HG02852 (cell line): Measurements from ENCODE around the gene AXIN2.

Experiments
- ATAC-seq: cut with Tn5 transposase; IDR thresholded peaks from one replicate; pipeline ENCODE4 v1.9.1; 2021; ENCODE audit warnings: mild to moderate bottlenecking, moderate library complexity; ENCODE audit not compliant: unreplicated experiment

The AXIN2 gene

GRCh38 chr17:65584604-65585521 is 23.4 kb upstream of the AXIN2 start:
- ATAC-seq: no peak

DNA sequence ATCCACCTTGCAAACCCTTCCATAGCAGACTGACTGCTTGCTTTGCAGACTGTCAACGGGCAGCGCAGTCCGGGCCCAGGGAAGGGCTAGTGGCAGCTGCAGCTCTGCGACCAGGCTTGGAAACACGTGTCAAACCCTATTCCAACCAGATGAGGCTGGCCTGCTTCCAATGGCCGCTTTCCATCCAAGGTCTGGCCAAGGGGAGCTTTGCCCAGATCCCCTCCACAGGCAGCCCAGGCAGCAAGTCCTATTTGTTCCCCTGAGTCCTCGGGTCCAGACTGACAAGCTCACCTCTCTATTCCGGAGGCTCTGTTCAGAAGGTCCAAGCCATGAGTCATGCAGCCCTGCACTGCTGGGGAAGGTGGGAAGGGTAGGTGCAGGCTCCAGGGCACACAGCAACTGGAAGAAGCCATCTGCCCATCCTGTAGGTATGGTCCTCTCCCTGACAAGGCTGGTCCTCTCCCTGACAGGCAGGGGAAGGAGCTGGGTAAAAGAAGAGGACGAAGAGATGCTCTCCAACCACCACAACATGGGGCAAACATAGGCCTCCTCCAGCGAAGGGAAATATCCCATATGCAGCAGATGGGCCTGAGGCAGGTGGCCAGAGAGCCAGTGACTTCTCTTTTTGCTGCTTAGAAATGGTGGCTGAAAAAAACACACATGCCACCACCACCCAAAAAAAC is 22.6 kb upstream of the AXIN2 start:
- no peak for ATAC-seq

- ATAC-seq: no peak
These were observed 15.5 kb upstream of the AXIN2 start for GRCh38 chr17:65576939-65577338.

GRCh38 chr17:65573282-65573602 is 11.8 kb upstream of the AXIN2 start:
- ATAC-seq: no peak

GRCh38 chr17:65572581-65573281 is 11.3 kb upstream of the AXIN2 start:
- ATAC-seq: no peak

- ATAC-seq: no peak
These were observed 10.7 kb upstream of the AXIN2 start for GRCh38 chr17:65572186-65572580.

DNA sequence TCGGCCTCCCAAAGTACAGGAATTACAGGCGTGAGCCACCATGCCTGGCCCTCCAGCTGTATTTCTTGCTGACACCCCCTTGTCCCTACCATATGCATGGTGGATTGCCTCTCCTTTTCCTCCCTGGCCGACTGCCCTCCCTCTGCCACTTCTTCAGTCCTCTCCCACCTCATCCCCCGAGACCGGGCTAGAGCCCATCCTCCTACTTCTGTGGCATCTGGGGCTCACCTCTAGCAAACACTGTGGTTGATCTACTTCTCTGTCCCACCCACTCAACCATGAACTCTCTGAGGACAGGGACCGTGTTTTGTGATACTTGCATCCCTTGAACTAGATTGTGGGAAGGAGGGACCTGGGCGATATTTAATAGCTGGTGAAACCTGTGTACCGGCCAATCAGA is 7.5 kb upstream of the AXIN2 start:
- ATAC-seq: no peak

DNA sequence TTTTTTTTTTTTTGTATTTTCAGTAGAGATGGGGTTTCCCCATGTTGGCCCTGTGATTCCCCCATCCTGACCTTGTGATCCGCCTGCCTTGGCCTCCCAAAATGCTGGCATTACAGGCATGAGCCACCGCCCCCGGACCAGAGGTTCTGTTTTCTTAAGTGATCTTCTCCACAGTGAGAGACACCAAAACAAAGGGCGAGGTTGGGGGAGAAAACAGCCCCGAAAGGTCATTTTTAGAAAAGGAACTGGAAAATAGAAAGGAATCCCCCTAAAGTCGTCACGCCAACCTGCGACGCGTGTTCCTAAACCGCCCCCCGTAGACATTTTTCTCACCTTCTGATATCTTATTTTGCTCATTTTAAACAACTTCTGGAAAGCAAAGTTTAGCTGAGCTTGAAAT is 6.1 kb upstream of the AXIN2 start:
- no peak for ATAC-seq

DNA sequence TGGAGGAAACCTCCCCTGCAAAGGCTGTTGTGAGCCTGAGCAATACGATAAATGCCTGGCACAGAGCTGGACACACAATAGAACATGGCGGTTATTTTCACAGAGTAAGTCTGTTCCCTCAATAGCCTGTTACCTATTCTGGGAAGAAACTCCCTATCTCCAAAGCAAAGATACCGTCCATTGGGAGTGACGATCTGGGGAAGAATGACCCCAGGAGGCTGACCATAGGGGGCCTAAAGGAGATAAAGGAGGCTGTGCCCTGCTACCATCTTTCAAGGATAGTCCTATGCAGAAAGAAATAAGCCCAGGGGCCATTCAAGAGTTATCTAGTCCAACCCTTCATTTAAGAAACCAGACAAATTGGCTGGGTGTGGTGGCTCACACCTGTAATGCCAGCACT is 4.1 kb upstream of the AXIN2 start:
- no peak for ATAC-seq

DNA sequence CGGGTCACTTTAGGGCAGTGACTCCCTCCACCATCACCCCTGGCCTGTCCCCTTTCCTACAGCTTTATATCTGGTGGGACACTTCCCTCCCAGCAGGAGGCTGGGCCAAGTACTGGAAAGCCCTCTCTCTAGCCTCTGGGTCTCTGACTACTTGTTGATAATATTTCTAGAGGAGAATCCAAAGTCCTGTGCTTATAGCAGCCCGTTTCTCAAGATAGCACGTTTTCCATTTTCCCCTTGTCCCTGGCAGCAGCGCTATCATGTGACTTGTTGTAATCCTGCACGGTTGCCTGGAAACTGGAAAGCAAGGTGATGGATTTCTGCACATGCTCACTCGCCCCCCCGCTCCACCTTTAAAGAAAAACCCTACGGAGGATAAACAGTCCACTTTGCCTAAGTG is 3.3 kb upstream of the AXIN2 start:
- no peak for ATAC-seq

DNA sequence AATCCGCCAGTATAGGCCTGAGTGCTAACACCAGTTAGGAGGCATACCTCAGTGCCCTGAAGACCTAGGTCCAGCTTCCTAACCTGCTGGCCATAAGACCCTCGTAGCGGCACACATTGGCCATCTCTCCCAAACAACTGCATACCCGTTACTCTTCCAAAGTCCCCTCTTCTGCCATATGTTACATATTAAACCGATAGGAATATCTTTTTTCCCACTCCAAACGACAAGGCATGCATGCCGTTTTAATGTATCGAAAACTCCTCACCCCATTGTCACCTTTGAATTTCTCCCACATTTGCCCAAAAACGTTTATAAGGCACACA is 721 bp upstream of the AXIN2 start:
- ATAC-seq: no peak

DNA sequence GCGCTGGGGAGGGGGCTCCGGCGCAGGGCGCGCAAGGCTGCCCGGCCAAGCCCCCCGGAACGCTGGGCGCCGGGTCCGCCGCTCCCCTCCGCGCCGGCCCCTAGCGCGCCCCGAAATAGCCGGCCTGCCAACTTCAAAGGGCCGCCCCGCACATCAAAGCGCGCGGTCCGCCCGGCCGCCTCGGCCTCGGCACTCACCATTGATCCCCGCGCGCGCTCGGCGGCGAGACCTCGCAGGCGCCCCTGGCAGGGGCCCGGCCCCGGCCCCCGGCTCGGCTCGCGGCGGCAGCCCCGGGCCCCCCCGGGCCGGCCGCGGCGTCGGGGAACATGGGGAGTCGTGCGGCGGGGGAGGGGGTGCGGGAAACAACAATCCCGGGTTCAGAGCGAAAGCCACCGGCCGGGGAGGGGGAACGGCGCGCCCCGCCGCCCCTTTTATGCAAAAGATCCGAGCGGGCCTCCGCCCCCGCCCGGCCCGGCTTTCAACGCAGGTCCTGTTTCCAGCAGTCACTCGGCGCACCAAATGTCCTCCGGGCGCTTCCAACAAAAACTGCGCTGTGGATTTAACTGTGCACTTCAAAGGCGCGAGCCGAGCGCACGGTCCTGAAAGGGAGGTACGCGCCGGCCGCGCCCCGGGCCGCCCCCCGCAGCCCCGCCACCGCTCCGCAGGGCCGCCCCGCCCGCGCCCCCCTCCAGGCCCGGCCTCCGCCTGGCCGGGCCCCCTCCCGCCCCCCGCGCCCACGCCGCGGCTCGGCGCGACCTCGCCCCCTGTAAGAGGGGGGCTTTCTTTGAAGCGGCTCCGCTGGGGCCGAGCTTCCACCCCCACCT is 608 bp downstream of the AXIN2 start:
- peak; percentile 33 for ATAC-seq

- ATAC-seq: no peak
These were observed 1.4 kb downstream of the AXIN2 start for GRCh38 chr17:65559804-65560627.

GRCh38 chr17:65559461-65559803 is 2.0 kb downstream of the AXIN2 start:
- ATAC-seq: no peak

- no peak for ATAC-seq
These were observed 2.6 kb downstream of the AXIN2 start for GRCh38 chr17:65558683-65559460.

- ATAC-seq: no peak
These were observed 3.2 kb downstream of the AXIN2 start for GRCh38 chr17:65558311-65558682.

- ATAC-seq: no peak
These were observed 3.8 kb downstream of the AXIN2 start for GRCh38 chr17:65557349-65558310.

DNA sequence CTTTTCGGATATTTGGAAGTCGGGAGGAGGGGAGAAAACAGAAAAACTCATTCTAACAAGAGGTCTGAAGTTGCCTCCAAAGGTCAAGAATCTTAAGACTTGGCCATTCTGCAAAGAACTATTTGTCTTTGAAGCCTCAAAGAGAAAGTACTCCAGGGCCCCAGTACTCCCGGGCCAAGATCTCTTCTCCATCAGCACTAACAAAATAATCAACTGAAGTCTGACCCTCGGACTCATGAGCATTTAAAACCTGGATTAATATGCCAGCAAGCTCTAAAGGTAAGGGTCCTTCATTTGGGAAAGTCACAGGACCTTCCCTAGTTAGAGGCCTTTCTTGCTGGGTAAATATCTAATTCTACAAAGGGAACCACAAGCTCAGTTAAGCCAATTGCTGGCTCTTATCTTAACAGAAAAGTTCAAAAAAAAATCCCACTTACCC is 4.5 kb downstream of the AXIN2 start:
- no peak for ATAC-seq
